Measurements from ENCODE around the gene EEA1.

The EEA1 gene

DNA sequence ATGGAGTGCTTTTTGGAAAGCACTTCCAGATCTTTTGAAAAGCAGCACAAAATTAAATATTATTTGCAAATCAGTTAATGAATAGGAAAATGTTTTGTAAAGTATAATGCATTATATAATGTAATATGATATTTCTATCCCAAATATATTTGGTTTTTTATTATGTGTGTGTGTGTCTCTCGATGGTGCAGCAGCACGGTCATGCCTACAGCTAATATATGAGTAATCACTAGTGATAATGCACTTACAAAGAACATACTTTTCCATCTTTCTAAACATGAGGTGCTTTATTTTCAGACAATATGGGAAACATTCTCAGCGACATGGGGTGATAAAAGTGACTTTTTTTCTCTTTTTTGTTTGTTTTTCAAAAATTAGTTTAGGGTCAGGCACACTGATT is 1.3 kb upstream of the EEA1 start:
- H3K4me2 ChIP-seq (ENCODE audit: low read length), result peak overlapping the region; percentile 66
- H2AFZ ChIP-seq, result peak overlapping the region; percentile 99
- H3K27me3 ChIP-seq (ENCODE audit: control insufficient read depth, insufficient read depth, low read length), result no peaks in the 10 kb centered on the region
- peak overlapping the region; percentile 91 for H3K4me3 ChIP-seq (ENCODE audit: low read depth, low read length)
- no peaks in the 10 kb centered on the region for H3K9me3 ChIP-seq (ENCODE audit: control insufficient read depth, low read length)
- TF ChIP-seq, protein P1, sequence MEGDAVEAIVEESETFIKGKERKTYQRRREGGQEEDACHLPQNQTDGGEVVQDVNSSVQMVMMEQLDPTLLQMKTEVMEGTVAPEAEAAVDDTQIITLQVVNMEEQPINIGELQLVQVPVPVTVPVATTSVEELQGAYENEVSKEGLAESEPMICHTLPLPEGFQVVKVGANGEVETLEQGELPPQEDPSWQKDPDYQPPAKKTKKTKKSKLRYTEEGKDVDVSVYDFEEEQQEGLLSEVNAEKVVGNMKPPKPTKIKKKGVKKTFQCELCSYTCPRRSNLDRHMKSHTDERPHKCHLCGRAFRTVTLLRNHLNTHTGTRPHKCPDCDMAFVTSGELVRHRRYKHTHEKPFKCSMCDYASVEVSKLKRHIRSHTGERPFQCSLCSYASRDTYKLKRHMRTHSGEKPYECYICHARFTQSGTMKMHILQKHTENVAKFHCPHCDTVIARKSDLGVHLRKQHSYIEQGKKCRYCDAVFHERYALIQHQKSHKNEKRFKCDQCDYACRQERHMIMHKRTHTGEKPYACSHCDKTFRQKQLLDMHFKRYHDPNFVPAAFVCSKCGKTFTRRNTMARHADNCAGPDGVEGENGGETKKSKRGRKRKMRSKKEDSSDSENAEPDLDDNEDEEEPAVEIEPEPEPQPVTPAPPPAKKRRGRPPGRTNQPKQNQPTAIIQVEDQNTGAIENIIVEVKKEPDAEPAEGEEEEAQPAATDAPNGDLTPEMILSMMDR (IDR thresholded peaks at IDR 0.05), result no peak
- H3K36me3 ChIP-seq (ENCODE audit: control insufficient read depth, insufficient read depth, low read length), result no peaks in the 10 kb centered on the region
- H3K9ac ChIP-seq, result no peak overlapping the region
- H3K4me1 ChIP-seq, result peaks cover 22% of the 10 kb centered on the region
- H3K27ac ChIP-seq, result no peak overlapping the region
- H3K79me2 ChIP-seq, result peaks cover 14% of the 10 kb centered on the region

DNA sequence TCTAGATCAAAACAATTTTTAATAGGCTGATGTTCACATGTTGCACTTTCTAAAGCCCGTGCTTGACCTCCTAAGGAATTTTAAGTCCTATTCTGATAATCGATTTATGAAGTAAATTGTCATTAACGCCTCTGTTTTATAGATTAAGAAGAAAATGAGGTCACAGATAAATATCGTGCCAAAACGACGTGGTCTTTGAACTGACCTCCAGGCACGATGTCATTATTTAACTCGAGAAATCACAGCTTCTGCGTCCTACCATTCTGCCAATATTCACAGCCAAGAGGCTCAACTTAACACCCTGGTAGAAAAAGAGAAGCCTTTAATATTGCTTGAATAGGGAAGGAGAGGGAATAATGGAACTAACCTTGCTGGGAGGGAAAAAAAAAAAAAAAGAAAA is 888 bp upstream of the EEA1 start:
- no peaks in the 10 kb centered on the region for H3K9me3 ChIP-seq (ENCODE audit: control insufficient read depth, low read length)
- TF ChIP-seq, protein P1 (IDR thresholded peaks at IDR 0.05), result no peak
- H3K4me1 ChIP-seq, result peaks cover 22% of the 10 kb centered on the region
- H2AFZ ChIP-seq, result peak overlapping the region; percentile 99
- no peaks in the 10 kb centered on the region for H3K27me3 ChIP-seq (ENCODE audit: control insufficient read depth, insufficient read depth, low read length)
- H3K79me2 ChIP-seq, result peaks cover 19% of the 10 kb centered on the region
- H3K4me3 ChIP-seq (ENCODE audit: low read depth, low read length), result peak overlapping the region; percentile 91
- no peaks in the 10 kb centered on the region for H3K36me3 ChIP-seq (ENCODE audit: control insufficient read depth, insufficient read depth, low read length)
- H3K9ac ChIP-seq, result peak overlapping the region; percentile 28
- H3K27ac ChIP-seq, result peak overlapping the region; percentile 92
- peak overlapping the region; percentile 66 for H3K4me2 ChIP-seq (ENCODE audit: low read length)

DNA sequence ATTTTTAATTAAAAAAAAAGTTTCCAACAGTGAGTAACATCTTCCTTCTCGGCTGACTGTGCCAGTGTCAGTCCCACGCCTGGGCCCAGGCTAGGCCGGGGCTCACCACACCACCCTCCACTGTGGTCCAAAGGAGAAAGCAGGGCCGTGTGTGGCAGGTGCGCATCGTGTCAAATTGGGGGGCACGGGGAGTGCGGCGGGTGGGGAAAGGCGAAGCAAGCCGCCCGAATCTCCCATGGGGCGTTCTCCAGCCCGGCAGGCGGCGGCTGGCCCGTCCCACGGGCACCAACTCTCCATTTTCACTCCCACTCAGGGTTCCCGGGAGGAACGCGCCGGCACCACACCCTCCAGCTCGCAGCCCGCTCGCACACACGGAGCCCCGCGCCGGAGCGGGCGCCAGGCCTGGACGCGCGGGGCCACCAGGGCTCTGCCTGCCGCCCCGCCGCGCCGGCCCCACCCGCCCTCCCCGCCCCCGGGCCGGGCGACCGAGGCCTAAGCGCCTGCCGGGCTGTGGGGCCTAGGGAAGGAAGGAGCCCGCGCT is 604 bp downstream of the EEA1 start:
- H3K9me3 ChIP-seq (ENCODE audit: control insufficient read depth, low read length), result no peaks in the 10 kb centered on the region
- peak overlapping the region; percentile 89 for H3K9ac ChIP-seq
- H3K79me2 ChIP-seq, result peaks cover 24% of the 10 kb centered on the region
- H3K4me2 ChIP-seq (ENCODE audit: low read length), result peak overlapping the region; percentile 79
- TF ChIP-seq, protein P1 (IDR thresholded peaks at IDR 0.05), result no peak
- peak overlapping the region; percentile 90 for H2AFZ ChIP-seq
- no peaks in the 10 kb centered on the region for H3K27me3 ChIP-seq (ENCODE audit: control insufficient read depth, insufficient read depth, low read length)
- H3K36me3 ChIP-seq (ENCODE audit: control insufficient read depth, insufficient read depth, low read length), result no peaks in the 10 kb centered on the region
- H3K4me1 ChIP-seq, result peaks cover 22% of the 10 kb centered on the region
- peak overlapping the region; percentile 65 for H3K4me3 ChIP-seq (ENCODE audit: low read depth, low read length)
- H3K27ac ChIP-seq, result peak overlapping the region; percentile 92

DNA sequence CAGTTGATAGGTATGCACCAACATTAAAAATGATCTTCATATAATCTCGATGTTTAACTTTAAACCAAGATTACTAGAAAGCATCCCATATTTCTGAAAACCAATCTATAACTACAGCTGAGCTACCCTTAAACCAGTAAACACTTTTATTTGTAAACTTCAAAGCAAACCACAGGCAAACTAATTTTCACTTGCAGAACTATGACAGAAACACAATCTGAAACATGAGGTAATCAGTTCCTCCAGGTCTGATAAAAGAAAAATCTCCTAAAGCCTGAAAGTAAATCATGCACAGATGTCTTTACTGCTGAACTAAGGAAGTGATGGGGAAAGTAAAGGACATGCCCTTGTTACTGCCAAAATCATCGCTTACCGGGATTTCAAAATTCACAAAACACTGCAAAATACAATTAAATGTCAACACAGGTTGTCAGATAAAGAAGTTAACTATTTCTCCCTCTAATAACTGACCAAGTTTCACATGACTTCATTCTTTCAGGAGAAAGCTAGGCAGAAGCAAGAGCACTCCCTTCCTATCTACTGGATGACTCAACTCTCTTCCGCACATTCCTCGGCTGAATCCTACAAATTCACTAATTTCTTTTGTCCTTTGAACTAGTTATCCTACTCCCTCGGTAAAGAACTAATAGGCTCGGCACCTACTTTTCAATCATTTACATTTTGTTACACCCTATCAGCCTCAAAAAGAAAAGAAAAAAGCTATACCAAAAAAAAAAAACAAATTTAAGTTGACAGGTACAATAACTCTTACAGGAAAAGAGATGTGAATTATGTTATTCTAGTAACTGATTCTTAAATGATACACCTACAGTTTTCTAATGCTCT is 1.4 kb downstream of the EEA1 start:
- Histone ChIP-seq H3K9ac (no peak overlapping the region), H3K9me3 (ENCODE audit: control insufficient read depth, low read length) (no peaks in the 10 kb centered on the region), H3K27ac (peak overlapping the region; percentile 92), H3K4me2 (ENCODE audit: low read length) (peak overlapping the region; percentile 79), H3K79me2 (peaks cover 27% of the 10 kb centered on the region), H3K4me1 (peaks cover 22% of the 10 kb centered on the region), H3K4me3 (ENCODE audit: low read depth, low read length) (peak overlapping the region; percentile 63), H2AFZ (peak overlapping the region; percentile 58), H3K36me3 (ENCODE audit: control insufficient read depth, insufficient read depth, low read length) (no peaks in the 10 kb centered on the region), H3K27me3 (ENCODE audit: control insufficient read depth, insufficient read depth, low read length) (no peaks in the 10 kb centered on the region)
- TF ChIP-seq, protein P1 (IDR thresholded peaks at IDR 0.05), result no peak
